ENCODE measurements around the gene MANSC1. TPM values are rescaled to one million over a fixed set of nuclear protein-coding genes. Genes with fewer than 3 reads are reported as not detected.
A peak's percentile ranks its signal among the peaks of the same experiment; 100 is the strongest.

The MANSC1 gene
- total RNA-seq, 6 experiments from 2014 or later, result 4.8 to 11.7 (median 10.0) TPM

- no peak for DNase-seq
- Mint-ChIP-seq H3K36me3 (ENCODE audit: low read depth) (no peaks in the 10 kb centered on the region), H3K9me3 (no peaks in the 10 kb centered on the region), H3K4me3 (no peak overlapping the region), H3K27me3 (ENCODE audit: insufficient read depth) (peaks cover 2% of the 10 kb centered on the region), H3K27ac (no peak overlapping the region), H3K4me1 (ENCODE audit: low read depth) (peaks cover 39% of the 10 kb centered on the region)
- TF ChIP-seq, protein P1, sequence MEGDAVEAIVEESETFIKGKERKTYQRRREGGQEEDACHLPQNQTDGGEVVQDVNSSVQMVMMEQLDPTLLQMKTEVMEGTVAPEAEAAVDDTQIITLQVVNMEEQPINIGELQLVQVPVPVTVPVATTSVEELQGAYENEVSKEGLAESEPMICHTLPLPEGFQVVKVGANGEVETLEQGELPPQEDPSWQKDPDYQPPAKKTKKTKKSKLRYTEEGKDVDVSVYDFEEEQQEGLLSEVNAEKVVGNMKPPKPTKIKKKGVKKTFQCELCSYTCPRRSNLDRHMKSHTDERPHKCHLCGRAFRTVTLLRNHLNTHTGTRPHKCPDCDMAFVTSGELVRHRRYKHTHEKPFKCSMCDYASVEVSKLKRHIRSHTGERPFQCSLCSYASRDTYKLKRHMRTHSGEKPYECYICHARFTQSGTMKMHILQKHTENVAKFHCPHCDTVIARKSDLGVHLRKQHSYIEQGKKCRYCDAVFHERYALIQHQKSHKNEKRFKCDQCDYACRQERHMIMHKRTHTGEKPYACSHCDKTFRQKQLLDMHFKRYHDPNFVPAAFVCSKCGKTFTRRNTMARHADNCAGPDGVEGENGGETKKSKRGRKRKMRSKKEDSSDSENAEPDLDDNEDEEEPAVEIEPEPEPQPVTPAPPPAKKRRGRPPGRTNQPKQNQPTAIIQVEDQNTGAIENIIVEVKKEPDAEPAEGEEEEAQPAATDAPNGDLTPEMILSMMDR (IDR thresholded peaks at IDR 0.05), result no peak
Observed at GRCh38 chr12:12336049-12336411, 14.0 kb downstream of the MANSC1 start.

DNA sequence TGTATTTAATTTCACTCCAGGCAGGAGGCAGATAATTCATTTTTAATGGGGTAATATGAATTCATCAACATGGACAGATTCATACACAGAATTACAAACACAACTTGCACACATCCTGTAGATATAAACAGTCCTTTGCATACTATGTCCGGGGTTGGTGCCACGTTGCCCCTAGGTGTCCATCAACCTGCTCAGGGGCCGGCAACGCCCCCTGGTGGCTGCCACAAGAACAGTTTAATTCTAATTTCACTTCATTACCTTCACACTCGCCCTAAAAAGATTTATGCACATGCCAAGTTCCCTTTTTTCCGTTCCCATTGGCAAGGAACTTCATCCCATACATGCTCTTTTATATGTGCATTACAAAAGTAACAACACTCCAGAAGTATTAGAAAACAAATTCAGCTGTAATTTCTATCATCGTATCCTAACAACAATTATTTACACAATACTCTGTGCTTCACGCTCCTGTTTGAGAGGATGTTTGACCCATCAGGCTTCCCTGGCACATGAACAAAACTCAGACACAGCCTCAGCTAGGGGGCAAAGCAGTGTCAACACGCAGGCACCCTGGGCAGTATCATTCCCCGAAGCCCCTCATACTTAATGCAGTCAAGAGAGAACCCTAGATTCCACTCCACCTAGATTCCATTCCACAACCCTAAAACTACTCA, 15.5 kb downstream of the MANSC1 start:
- peaks cover 39% of the 10 kb centered on the region for H3K4me1 Mint-ChIP-seq (ENCODE audit: low read depth)
- no peaks in the 10 kb centered on the region for H3K9me3 Mint-ChIP-seq
- H3K27me3 Mint-ChIP-seq (ENCODE audit: insufficient read depth), result peaks cover 2% of the 10 kb centered on the region
- H3K27ac Mint-ChIP-seq, result 0 out of 2 replicates have a peak overlapping the region, but pooled peaks have one; percentile 2
- peak overlapping the region; percentile 11; the same call in 1 of the 2 replicates for H3K4me3 Mint-ChIP-seq
- H3K36me3 Mint-ChIP-seq (ENCODE audit: low read depth), result no peaks in the 10 kb centered on the region
- DNase-seq, result peak; percentile 28
- TF ChIP-seq, protein P1 (IDR thresholded peaks at IDR 0.05), result peak; percentile 98

- Mint-ChIP-seq H3K4me1 (ENCODE audit: low read depth) (peaks cover 41% of the 10 kb centered on the region), H3K27ac (peak overlapping the region; percentile 2; the same call in 1 of the 2 replicates), H3K27me3 (ENCODE audit: insufficient read depth) (peaks cover 2% of the 10 kb centered on the region; the same call in 1 of the 2 replicates), H3K36me3 (ENCODE audit: low read depth) (no peaks in the 10 kb centered on the region), H3K4me3 (no peak overlapping the region), H3K9me3 (no peaks in the 10 kb centered on the region)
- DNase-seq, result no peak
- TF ChIP-seq, protein P1 (IDR thresholded peaks at IDR 0.05), result no peak
Observed at GRCh38 chr12:12333407-12334366, 16.4 kb downstream of the MANSC1 start.

DNA sequence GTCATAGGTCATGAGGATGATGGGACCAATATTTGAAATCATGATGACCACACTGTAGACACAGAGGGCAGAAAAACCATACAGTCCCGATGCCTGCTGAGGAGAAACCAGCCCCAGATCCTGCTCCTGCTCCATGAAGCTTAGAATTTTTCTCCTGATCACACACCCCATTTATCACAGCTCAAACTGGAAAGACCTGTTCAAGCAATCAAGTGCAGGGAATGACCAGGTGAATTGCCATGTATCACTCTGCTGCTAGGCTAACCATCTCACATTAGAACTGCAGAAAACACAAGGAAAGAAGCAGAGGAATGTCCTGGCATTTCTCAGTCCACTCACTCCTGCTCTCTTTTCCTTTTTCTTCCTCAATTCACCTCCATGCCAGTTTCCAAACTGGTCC, 18.1 kb downstream of the MANSC1 start:
- DNase-seq, result no peak
- peaks cover 41% of the 10 kb centered on the region for H3K4me1 Mint-ChIP-seq (ENCODE audit: low read depth)
- no peak overlapping the region for H3K4me3 Mint-ChIP-seq
- H3K27me3 Mint-ChIP-seq (ENCODE audit: insufficient read depth), result peaks cover 2% of the 10 kb centered on the region; the same call in 1 of the 2 replicates
- H3K36me3 Mint-ChIP-seq (ENCODE audit: low read depth), result no peaks in the 10 kb centered on the region
- TF ChIP-seq, protein P1 (IDR thresholded peaks at IDR 0.05), result no peak
- no peak overlapping the region for H3K27ac Mint-ChIP-seq
- no peaks in the 10 kb centered on the region for H3K9me3 Mint-ChIP-seq

- TF ChIP-seq, protein P1 (IDR thresholded peaks at IDR 0.05), result no peak
- Mint-ChIP-seq H3K4me1 (ENCODE audit: low read depth) (peaks cover 39% of the 10 kb centered on the region), H3K27ac (no peak overlapping the region), H3K9me3 (no peaks in the 10 kb centered on the region), H3K36me3 (ENCODE audit: low read depth) (no peaks in the 10 kb centered on the region), H3K27me3 (ENCODE audit: insufficient read depth) (peaks cover 2% of the 10 kb centered on the region; the same call in 1 of the 2 replicates), H3K4me3 (no peak overlapping the region)
- no peak for DNase-seq
Observed at GRCh38 chr12:12331244-12331771, 18.7 kb downstream of the MANSC1 start.

Measured in HFFc6 (cell line).